Naive B cell (primary cell): ENCODE data around the gene GUCA1C. TPM values are rescaled to one million over a fixed set of nuclear protein-coding genes. Genes with fewer than 3 reads are reported as not detected.

Source experiments
- ATAC-seq, 2 donors: fragments of 150-1000 bp; cut with Tn5 transposase; 2 replicates each; pipeline ENCODE4 v1.10.0; 2021; ENCODE audit warnings: low read depth in 2 of 2, mild to moderate bottlenecking in 2 of 2, moderate library complexity in 2 of 2
- DNase-seq: peaks from one replicate; pipeline ENCODE4 v3.0.0; 2022
- H3K27ac Mint-ChIP-seq, 6 donors: one replicate each; pipeline ENCODE4 v1.8.0; 2020 to 2022; ENCODE audit warnings: mild to moderate bottlenecking in 6 of 6, mixed read lengths in 6 of 6, moderate library complexity in 5 of 6, inconsistent platforms in 2 of 6
- H3K27me3 Mint-ChIP-seq, 3 donors: one replicate each; pipeline ENCODE4 v1.8.0; 2021 to 2022; ENCODE audit warnings: mixed read lengths in 3 of 3, mild to moderate bottlenecking in 1 of 3
- H3K36me3 Mint-ChIP-seq, 2 donors: one replicate each; pipeline ENCODE4 v1.8.0; 2020 to 2022; ENCODE audit warnings: mixed read lengths in 2 of 2, inconsistent platforms in 1 of 2, mild to moderate bottlenecking in 1 of 2
- H3K4me1 Mint-ChIP-seq, 3 donors: one replicate each; pipeline ENCODE4 v1.8.0; 2020 to 2022; ENCODE audit warnings: mixed read lengths in 3 of 3, inconsistent platforms in 1 of 3, mild to moderate bottlenecking in 1 of 3, moderate library complexity in 1 of 3
- H3K4me3 Mint-ChIP-seq, 8 donors: one replicate each; pipeline ENCODE4 v1.8.0; 2020 to 2022; ENCODE audit warnings: mild to moderate bottlenecking in 8 of 8, mixed read lengths in 8 of 8, moderate library complexity in 8 of 8, inconsistent platforms in 2 of 8
- H3K9me3 Mint-ChIP-seq, 7 donors: one replicate each; pipeline ENCODE4 v1.8.0; 2020 to 2022; ENCODE audit warnings: mixed read lengths in 7 of 7, mild to moderate bottlenecking in 5 of 7, inconsistent platforms in 2 of 7, moderate library complexity in 1 of 7
- polyA plus RNA-seq, 6 donors: library from polyadenylated mRNA; unstranded; fragments of 300-500 nt; fragmentation: Illumina TruSeq; gene quantifications; one replicate each; pipeline ENCODE4 v1.2.3, GENCODE V29; 2021; ENCODE audit warnings: low read depth in 6 of 6

GUCA1C gene
- polyA plus RNA-seq, 6 donors from 2014 or later = not detected

DNA sequence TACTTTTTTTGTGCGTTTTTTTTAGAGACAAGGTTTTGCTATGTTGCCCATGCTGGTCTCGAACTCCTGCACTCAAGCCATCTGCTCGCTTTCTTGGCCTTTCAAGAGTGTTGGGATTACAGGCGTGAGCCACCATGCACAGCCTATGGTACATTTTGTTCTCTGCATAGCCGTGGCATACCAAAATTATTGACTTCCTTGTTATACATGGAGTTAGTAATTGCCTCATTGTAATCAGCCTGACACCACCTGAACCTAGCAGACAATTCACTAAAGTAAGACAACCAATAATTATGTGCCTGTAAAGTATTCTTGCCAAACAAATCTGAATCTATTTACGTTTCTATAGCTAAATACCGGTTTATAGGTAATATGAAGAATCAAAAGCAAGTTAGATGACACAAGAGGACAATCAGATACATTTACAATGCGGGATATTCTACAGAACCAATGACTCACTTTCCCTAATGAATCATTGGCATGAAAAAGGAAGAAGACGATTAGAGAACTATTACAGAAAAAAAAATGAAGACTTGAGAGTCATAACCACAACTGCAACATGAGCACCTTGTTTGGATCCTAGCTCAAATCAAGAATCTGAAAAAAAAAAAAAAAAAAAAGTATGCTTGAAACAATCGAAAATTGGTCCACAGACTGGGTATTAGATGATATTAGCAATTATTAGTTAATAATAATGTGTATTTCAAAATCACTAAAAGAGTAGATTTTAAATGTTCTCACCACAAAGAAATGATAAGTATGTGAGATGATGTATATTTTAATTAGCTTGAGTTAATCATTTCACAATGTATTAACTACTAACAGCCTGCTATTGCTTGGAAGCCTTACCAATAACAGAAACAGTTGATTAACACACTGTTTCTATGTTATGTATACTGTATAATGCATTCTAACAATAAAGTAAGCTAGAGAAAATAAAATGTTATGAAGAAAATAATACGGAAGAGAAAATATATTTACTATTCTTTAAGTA, 7.1 kb downstream of the GUCA1C start:
- Mint-ChIP-seq H3K27me3 (peaks cover 11 to 30% (median 18%) of the 10 kb centered on the region in 3 donors), H3K4me3 (no peak overlapping the region), H3K36me3 (no peaks in the 10 kb centered on the region), H3K4me1 (no peaks in the 10 kb centered on the region), H3K27ac (no peak overlapping the region), H3K9me3 (no peaks in the 10 kb centered on the region)
- ATAC-seq (no peak), DNase-seq (no peak)

DNA sequence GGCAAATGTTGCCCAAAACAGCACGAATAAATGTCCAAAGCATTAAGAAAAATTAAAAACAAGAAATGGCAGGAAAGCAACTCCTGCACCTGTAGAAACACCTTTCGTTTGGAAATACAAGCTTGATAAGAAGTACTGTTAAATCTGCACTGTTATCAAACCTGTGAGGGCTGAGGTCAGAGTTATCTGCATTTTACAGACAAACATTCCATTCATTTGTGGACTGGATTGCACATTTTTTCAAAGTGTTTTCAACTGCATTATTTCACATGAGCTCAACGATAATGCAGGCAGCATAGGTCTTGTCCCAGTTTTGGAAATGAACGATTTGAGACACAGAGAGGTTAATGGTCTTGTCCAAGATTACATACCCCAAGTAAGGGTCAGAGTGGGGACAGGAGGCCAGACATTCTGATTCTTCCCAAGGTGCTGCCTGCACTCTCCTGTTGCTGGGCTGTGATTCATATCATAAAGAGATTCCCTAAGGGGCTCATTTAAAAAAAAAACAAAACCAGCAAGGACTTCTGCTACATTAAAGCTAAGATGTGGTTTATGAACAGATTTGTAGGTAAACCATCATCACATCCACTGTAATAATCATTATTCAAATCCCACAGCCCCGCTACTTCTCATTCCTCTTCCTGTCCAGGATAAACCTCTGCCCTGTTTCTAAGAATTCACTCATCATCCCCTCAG, 13.0 kb downstream of the GUCA1C start:
- no peaks in the 10 kb centered on the region for H3K36me3 Mint-ChIP-seq
- H3K27ac Mint-ChIP-seq = no peak overlapping the region
- no peak for DNase-seq
- no peak for ATAC-seq
- H3K4me3 Mint-ChIP-seq = no peak overlapping the region
- no peaks in the 10 kb centered on the region for H3K9me3 Mint-ChIP-seq
- no peaks in the 10 kb centered on the region for H3K4me1 Mint-ChIP-seq
- peaks cover 10 to 13% (median 11%) of the 10 kb centered on the region in 3 donors for H3K27me3 Mint-ChIP-seq

DNA sequence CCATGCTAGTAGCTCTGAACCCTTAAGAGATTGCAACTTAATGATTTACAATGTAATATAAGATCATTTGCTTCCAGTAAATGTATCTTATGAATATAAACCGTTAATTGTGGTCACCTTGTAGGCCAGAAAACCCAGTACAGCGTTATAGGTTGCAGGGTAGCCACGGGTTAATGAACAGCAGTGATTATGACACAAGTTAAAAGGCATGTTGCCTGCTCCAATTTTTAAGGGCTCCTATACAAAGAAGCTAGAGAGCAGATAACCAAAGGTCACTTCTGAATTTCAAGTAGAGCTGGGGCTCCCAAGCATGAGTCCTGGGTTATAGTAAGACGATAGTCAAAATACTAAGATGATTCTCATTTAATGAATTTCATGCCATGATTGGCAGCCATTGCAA, 13.5 kb downstream of the GUCA1C start:
- H3K27me3 Mint-ChIP-seq = peaks cover 10 to 13% (median 11%) of the 10 kb centered on the region in 3 donors
- H3K27ac Mint-ChIP-seq = no peak overlapping the region
- no peak overlapping the region for H3K4me3 Mint-ChIP-seq
- no peaks in the 10 kb centered on the region for H3K9me3 Mint-ChIP-seq
- no peaks in the 10 kb centered on the region for H3K36me3 Mint-ChIP-seq
- no peak for DNase-seq
- no peak for ATAC-seq
- no peaks in the 10 kb centered on the region for H3K4me1 Mint-ChIP-seq

DNA sequence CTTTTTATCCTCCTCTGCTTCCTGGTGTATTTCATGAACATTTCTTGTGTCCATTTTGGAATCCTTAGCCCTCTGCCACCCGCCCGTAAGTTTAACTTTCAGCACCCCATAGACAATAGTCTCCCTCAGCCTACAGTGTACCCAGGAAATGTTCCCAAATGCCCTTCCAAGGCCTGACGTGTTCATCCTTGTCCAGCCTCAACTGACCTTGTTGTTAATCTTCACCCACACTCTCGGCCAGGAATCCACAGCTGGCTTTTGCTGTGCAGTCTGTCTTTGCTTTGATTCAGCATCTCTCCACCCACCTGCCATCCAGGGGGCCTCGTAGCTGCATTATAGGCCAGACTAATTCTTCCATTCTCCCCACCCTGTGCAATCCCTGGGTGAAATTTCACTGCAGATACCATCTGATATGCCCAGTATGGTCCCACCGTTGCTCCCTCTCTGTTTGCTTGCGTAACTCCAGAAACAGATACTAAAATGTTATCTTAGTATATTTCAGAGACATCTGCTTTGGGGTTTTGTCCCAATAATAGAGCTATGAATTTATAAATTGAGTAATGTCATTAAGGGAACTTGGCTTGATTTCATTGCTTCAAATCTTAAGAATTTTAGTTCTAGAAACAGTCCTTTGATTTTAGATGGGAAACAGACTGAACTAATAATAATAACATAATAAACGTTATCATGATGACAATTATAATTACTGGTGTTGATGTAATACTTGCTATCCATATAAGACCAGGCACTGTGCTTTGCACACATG, 16.6 kb downstream of the GUCA1C start:
- Mint-ChIP-seq H3K4me3 (no peak overlapping the region), H3K36me3 (peaks cover 0 to 7% of the 10 kb centered on the region in 2 donors), H3K27ac (no peak overlapping the region), H3K4me1 (no peaks in the 10 kb centered on the region), H3K27me3 (peaks cover 4 to 11% (median 9%) of the 10 kb centered on the region in 3 donors), H3K9me3 (peaks cover 0 to 17% (median 0%) of the 10 kb centered on the region in 7 donors)
- DNase-seq (no peak), ATAC-seq (no peak)

DNA sequence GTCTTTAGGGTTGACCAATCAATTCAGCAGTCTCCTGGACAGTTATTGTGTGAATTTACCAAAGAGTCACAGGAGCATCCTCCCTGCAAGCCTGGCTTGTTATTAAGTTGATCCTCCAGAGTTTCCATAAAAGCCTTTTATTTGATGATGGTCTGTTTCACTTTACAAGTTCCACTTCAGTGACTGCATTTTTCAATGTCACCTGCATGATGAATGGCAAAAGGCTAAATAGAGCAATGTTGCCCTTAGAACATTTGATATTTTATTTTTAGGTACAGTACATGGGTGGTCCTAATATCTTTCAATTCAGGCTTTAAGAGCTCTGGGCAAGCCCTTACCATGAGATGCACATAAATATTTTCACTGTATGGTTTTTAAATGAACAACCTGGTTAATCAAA, 22.6 kb downstream of the GUCA1C start:
- Mint-ChIP-seq H3K36me3 (peaks cover 4 to 21% of the 10 kb centered on the region in 2 donors), H3K27ac (no peak overlapping the region), H3K4me1 (no peaks in the 10 kb centered on the region), H3K4me3 (no peak overlapping the region), H3K27me3 (peaks cover 24 to 44% (median 25%) of the 10 kb centered on the region in 3 donors), H3K9me3 (peaks cover 2 to 48% (median 14%) of the 10 kb centered on the region in 7 donors)
- DNase-seq (no peak), ATAC-seq (no peak)

DNA sequence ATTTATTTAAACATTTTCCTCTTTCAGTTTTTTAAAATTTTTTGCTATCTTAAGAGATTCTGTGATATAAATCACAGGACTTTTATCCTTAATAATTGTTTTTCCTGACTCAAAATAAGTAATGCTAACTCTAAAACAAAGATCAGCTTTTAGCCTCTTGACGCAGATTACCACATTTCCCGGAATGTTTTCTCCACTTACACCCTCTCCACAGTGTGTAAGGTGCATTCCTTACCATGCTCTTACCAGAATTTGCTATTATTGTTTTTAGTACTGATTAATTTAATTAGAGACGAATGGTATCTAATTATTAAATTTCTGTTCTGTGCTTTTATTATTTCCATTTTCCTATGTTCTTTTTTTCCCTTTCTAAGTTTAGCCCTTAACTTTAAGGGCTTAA, 34.8 kb downstream of the GUCA1C start:
- no peak overlapping the region for H3K4me3 Mint-ChIP-seq
- peaks cover 0 to 5% (median 0%) of the 10 kb centered on the region in 3 donors for H3K4me1 Mint-ChIP-seq
- peaks cover 0 to 9% (median 0%) of the 10 kb centered on the region in 7 donors for H3K9me3 Mint-ChIP-seq
- H3K27ac Mint-ChIP-seq = no peak overlapping the region
- ATAC-seq = no peak
- no peak for DNase-seq
- peaks cover 21 to 50% (median 50%) of the 10 kb centered on the region in 3 donors for H3K27me3 Mint-ChIP-seq
- H3K36me3 Mint-ChIP-seq = no peaks in the 10 kb centered on the region

DNA sequence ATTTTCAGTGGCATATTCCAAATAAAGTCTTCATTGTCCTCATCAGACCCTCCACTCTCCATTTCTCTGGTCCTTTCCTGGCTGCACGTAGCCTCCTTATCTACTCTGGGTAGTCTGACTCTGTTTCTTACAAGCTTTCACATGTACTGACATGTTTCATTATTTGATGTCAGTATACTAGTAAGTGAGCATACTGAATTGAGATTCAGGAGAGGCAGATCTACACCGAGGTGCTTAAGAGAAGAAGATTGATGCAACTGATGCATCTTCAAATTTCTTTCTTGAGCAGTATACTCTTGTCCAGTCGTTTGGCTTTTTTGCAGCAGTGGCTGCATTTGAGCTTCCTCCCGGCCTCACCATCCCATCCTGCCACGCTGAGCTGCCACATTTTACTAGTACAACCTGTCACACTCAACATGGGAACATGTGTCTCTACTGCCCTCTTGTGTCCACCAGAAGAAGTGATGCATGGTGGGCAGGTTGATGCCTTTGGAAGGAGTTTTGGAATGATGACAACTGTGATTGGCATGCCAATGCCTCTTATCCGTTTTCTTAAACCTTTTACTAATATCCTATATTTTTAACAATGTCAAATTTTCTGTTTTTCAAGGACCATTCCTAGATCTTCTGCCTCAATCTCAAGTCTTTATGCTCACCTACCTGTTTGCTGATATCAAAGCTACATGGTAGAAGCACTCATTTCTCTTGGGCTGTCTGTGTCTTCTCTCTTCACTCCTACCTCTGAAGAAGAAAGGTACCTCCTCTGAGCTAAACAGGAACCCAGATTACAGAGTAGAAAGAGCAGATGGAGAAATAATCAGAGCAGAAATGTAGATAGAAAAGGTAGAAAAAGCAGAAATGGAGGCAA, 38.7 kb downstream of the GUCA1C start:
- Mint-ChIP-seq H3K4me1 (peaks cover 0 to 5% (median 0%) of the 10 kb centered on the region in 3 donors), H3K4me3 (no peak overlapping the region)
- ATAC-seq = peak; percentile 51 to 82

DNA sequence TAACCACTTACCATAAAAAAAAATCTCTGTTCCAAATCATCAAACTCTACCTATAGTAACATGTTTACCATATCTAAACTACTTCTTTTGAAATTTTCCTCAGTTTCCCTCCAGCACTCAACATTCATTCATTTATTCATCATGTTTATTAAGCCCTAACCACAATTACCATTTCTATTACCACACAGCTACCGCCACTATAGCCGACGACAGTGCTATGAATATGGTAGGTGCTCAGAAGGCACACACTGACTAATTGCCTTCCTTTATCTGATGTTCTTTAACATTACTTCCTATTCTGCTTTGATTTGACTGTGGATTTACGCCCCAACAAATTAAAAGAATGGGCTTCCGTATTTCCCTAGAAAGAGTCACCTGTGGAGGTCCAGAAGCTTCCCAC, 43.9 kb downstream of the GUCA1C start:
- no peak for DNase-seq
- no peak for ATAC-seq
- Mint-ChIP-seq H3K36me3 (no peaks in the 10 kb centered on the region), H3K27ac (no peak overlapping the region), H3K4me1 (peaks cover 0 to 2% (median 0%) of the 10 kb centered on the region in 3 donors), H3K9me3 (no peaks in the 10 kb centered on the region), H3K27me3 (peaks cover 14 to 47% (median 33%) of the 10 kb centered on the region in 3 donors), H3K4me3 (no peak overlapping the region)

More for the DNA sequence above, 38.7 kb downstream of the GUCA1C start:
- peak overlapping the region in 1 of 6 donors; percentile 37 for H3K27ac Mint-ChIP-seq
- no peaks in the 10 kb centered on the region for H3K36me3 Mint-ChIP-seq
- H3K27me3 Mint-ChIP-seq = peaks cover 19 to 50% (median 34%) of the 10 kb centered on the region in 3 donors
- DNase-seq = peak; percentile 55
- H3K9me3 Mint-ChIP-seq = no peaks in the 10 kb centered on the region

DNA sequence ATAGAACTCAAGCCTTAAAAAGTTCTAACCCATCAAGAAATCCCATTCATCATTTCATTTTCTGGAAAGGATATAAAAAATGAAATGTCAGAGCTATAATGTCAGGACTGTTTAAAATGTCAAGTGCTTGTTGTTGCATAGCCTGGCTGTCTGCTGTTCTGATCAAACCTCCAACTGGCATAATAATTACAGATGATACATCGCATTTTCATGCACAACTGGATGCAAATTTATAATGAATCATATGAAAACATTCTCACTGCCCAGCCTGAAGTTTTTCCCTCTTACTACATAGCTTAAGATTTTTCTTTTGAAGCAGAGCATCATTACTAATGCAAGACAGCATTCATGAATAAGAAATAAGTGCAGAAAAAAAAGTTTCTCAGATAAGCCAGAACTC, 46.5 kb downstream of the GUCA1C start:
- no peak overlapping the region for H3K4me3 Mint-ChIP-seq
- H3K36me3 Mint-ChIP-seq = no peaks in the 10 kb centered on the region
- H3K9me3 Mint-ChIP-seq = no peaks in the 10 kb centered on the region
- no peak for ATAC-seq
- H3K27ac Mint-ChIP-seq = no peak overlapping the region
- DNase-seq = no peak
- peaks cover 0 to 3% (median 0%) of the 10 kb centered on the region in 3 donors for H3K4me1 Mint-ChIP-seq
- H3K27me3 Mint-ChIP-seq = peaks cover 13 to 29% (median 27%) of the 10 kb centered on the region in 3 donors

DNA sequence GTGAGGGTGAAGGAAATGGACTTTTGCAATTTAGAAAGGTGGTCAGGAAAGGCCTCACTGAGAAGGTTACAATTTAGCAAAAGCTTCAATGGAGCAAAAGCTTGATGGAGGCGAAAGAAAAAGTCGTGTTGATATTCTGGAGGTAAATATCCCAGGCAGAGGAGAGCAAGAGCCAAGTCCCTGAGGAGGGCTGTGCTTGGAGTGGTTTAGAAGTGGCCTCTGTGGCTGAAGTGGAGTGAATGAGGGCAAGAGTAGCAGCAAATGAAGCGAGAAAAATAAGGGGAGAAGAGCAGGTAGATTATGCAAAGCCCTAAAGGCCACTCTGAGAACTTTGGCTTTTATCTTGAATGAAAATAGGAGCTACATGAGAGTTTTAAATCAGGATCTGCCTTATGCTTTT, 54.1 kb downstream of the GUCA1C start:
- Mint-ChIP-seq H3K9me3 (no peaks in the 10 kb centered on the region), H3K36me3 (no peaks in the 10 kb centered on the region)

DNA sequence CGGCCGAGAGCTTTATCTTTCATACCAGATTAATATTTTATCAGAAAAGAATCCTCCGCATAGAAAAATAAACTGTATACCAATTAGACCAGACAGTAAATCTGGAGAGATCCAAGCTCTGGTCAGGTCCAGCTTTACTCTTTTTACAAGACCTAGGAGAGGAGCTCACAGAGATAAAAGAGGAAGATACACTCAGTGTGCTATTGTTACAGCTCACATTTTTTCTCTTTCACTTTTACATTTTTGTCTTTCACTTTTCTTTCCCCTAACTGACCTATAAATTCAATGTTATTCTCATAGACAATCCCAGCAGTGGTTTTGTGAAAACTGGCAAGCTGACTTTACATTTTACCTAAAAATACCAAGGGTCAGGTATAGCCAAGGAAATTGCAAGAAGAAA, 55.8 kb downstream of the GUCA1C start:
- Mint-ChIP-seq H3K27ac (peak overlapping the region in 3 of 6 donors; percentile 34 to 69 (median 42)), H3K36me3 (no peaks in the 10 kb centered on the region), H3K4me3 (peak overlapping the region in 1 of 8 donors; percentile 6), H3K4me1 (peaks cover 0 to 13% (median 0%) of the 10 kb centered on the region in 3 donors), H3K9me3 (no peaks in the 10 kb centered on the region), H3K27me3 (peaks cover 0 to 5% (median 0%) of the 10 kb centered on the region in 3 donors)
- DNase-seq (no peak), ATAC-seq (peak in 1 of 2 donors; percentile 36)

More for the DNA sequence above, 54.1 kb downstream of the GUCA1C start:
- Mint-ChIP-seq H3K4me3 (no peak overlapping the region), H3K27ac (peak overlapping the region in 1 of 6 donors; percentile 62), H3K4me1 (peaks cover 0 to 13% (median 0%) of the 10 kb centered on the region in 3 donors), H3K27me3 (peaks cover 0 to 2% (median 0%) of the 10 kb centered on the region in 3 donors)
- DNase-seq (no peak), ATAC-seq (no peak)

DNA sequence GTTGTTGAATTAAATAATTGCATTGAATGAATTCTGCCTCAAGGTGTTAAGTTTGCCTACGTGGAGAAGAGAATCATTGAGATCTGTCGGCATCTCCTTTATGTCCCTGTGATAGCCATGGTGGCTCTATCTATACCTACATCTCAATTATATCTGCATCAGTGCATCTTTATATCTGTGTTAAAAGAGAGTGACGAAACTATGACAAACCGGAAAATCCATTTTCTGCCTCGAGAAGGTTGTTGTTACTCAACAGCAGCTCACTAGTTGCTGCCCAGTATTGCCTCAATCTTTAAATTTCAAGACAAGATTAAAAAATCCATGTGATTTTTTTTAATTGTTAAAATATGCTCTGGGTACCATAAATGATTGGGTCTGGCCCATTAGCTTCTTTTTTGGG, 58.7 kb downstream of the GUCA1C start:
- H3K4me1 Mint-ChIP-seq = peaks cover 0 to 10% (median 0%) of the 10 kb centered on the region in 3 donors
- H3K27ac Mint-ChIP-seq = peak overlapping the region in 1 of 6 donors; percentile 24
- DNase-seq (no peak), ATAC-seq (no peak)
- no peaks in the 10 kb centered on the region for H3K36me3 Mint-ChIP-seq
- no peak overlapping the region for H3K4me3 Mint-ChIP-seq
- H3K27me3 Mint-ChIP-seq = peaks cover 0 to 16% (median 0%) of the 10 kb centered on the region in 3 donors
- H3K9me3 Mint-ChIP-seq = no peaks in the 10 kb centered on the region
